SK-N-SH treated with all-trans-retinoic acid at 6 μM for 48 hours (cell line): ENCODE data around the gene YPEL2.

Experiments used
- ATAC-seq: fragments of 200-7000 bp; cut with Tn5 transposase; 3 replicates; pipeline ENCODE4 v1.9.1; 2020; ENCODE audit warnings: mild to moderate bottlenecking, moderate library complexity
- BACH2 ChIP-seq: fragments of 250-450 bp; sonication (Bioruptor Pico); IDR thresholded peaks from 2 replicates; pipeline ENCODE4 v1.9.0; 2021; ENCODE audit warnings: mild to moderate bottlenecking, borderline replicate concordance
- CREB5 ChIP-seq: fragments of 250-450 bp; sonication (Bioruptor Pico); IDR thresholded peaks from 2 replicates; pipeline ENCODE4 v1.5.1; 2020; ENCODE audit warnings: low read depth, mild to moderate bottlenecking, moderate library complexity
- CSDC2 ChIP-seq: fragments of 250-450 bp; sonication (Bioruptor Pico); IDR thresholded peaks from 2 replicates; pipeline ENCODE4 v1.5.0; 2020; ENCODE audit warnings: mild to moderate bottlenecking, moderate library complexity
- CSRNP3 ChIP-seq: fragments of 250-450 bp; sonication (Bioruptor Pico); IDR thresholded peaks from 2 replicates; pipeline ENCODE4 v1.5.1; 2021; ENCODE audit warnings: mild to moderate bottlenecking, moderate library complexity
- ESRRG ChIP-seq: fragments of 250-450 bp; sonication (Bioruptor Pico); IDR thresholded peaks from 2 replicates; pipeline ENCODE4 v1.6.1; 2021; ENCODE audit warnings: mild to moderate bottlenecking
- GLIS3 ChIP-seq: fragments of 250-450 bp; sonication (Bioruptor Pico); IDR thresholded peaks from 2 replicates; pipeline ENCODE4 v1.5.0; 2020; ENCODE audit warnings: mild to moderate bottlenecking, moderate library complexity
- ISL1 ChIP-seq: fragments of 250-450 bp; sonication (Bioruptor Pico); IDR thresholded peaks from 2 replicates; pipeline ENCODE4 v2.1.2; 2022; ENCODE audit warnings: mild to moderate bottlenecking, moderate library complexity
- OSR1 ChIP-seq: fragments of 250-450 bp; sonication (Bioruptor Pico); IDR thresholded peaks from 2 replicates; pipeline ENCODE4 v1.8.0; 2022; ENCODE audit warnings: moderate library complexity, mild to moderate bottlenecking, inconsistent platforms
- PATZ1 ChIP-seq: fragments of 250-450 bp; sonication (Bioruptor Pico); IDR thresholded peaks from 2 replicates; pipeline ENCODE4 v1.8.0; 2020; ENCODE audit warnings: mild to moderate bottlenecking, moderate library complexity, borderline replicate concordance
- POU6F1 ChIP-seq: fragments of 250-450 bp; sonication (Bioruptor Pico); IDR thresholded peaks from 2 replicates; pipeline ENCODE4 v1.8.0; 2021; ENCODE audit warnings: low read depth, mild to moderate bottlenecking, moderate library complexity, borderline replicate concordance
- PPARA ChIP-seq: fragments of 250-450 bp; sonication (Bioruptor Pico); IDR thresholded peaks from 2 replicates; pipeline ENCODE4 v1.5.0; 2020; ENCODE audit warnings: mild to moderate bottlenecking, borderline replicate concordance
- RARB ChIP-seq: fragments of 250-450 bp; sonication (Bioruptor Pico); IDR thresholded peaks from 2 replicates; pipeline ENCODE4 v1.8.0; 2021; ENCODE audit warnings: mild to moderate bottlenecking, moderate library complexity
- TCF4 ChIP-seq: fragments of 250-450 bp; sonication (Bioruptor Pico); IDR thresholded peaks from 2 replicates; pipeline ENCODE4 v1.8.0; 2021; ENCODE audit warnings: mild to moderate bottlenecking, moderate library complexity, borderline replicate concordance
- TOX ChIP-seq: fragments of 250-450 bp; sonication (Bioruptor Pico); IDR thresholded peaks from 2 replicates; pipeline ENCODE4 v1.8.0; 2021; ENCODE audit warnings: mild to moderate bottlenecking, moderate library complexity, borderline replicate concordance
- TSHZ2 ChIP-seq: fragments of 250-450 bp; sonication (Bioruptor Pico); IDR thresholded peaks from 2 replicates; pipeline ENCODE4 v1.5.0; 2020; ENCODE audit warnings: mild to moderate bottlenecking, moderate library complexity
- ZC3H10 ChIP-seq: fragments of 250-450 bp; sonication (Bioruptor Pico); IDR thresholded peaks from 2 replicates; pipeline ENCODE4 v1.5.1; 2021; ENCODE audit warnings: mild to moderate bottlenecking, moderate library complexity
- ZFP3 ChIP-seq: fragments of 250-450 bp; sonication (Bioruptor Pico); IDR thresholded peaks from 2 replicates; pipeline ENCODE4 v1.5.0; 2020; ENCODE audit warnings: mild to moderate bottlenecking, moderate library complexity
- ZFP30 ChIP-seq: fragments of 450-650 bp; formaldehyde crosslinking; IDR thresholded peaks from 2 replicates; pipeline ENCODE4 v1.5.0; 2022; ENCODE audit warnings: mild to moderate bottlenecking, moderate library complexity
- ZNF565 ChIP-seq: fragments of 450-650 bp; formaldehyde crosslinking; conservative IDR thresholded peaks from 2 replicates; pipeline ENCODE4 v1.5.0; 2020; ENCODE audit warnings: low read depth, mild to moderate bottlenecking, moderate library complexity
- ZNF70 ChIP-seq: fragments of 450-650 bp; formaldehyde crosslinking; IDR thresholded peaks from 2 replicates; pipeline ENCODE4 v1.5.0; 2020; ENCODE audit warnings: mild to moderate bottlenecking, moderate library complexity
- ZNF8 ChIP-seq: fragments of 450-650 bp; formaldehyde crosslinking; IDR thresholded peaks from 2 replicates; pipeline ENCODE4 v1.5.0; 2020; ENCODE audit warnings: mild to moderate bottlenecking, moderate library complexity

Gene YPEL2

GRCh38 chr17:59423137-59423724 is 91.8 kb downstream of the YPEL2 start:
- ATAC-seq: peak; percentile 37
- no peak for TF ChIP-seq CSRNP3 (CRISPR knock-in tag)

GRCh38 chr17:59423903-59424302 is 92.4 kb downstream of the YPEL2 start:
- ATAC-seq: no peak
- TF ChIP-seq TSHZ2 (CRISPR knock-in tag) (no peak), RARB (CRISPR knock-in tag) (no peak), ISL1 (no peak), ZFP30 (CRISPR knock-in tag) (no peak), CSDC2 (no peak), CREB5 (CRISPR knock-in tag) (no peak)

GRCh38 chr17:59424331-59424730 is 92.9 kb downstream of the YPEL2 start:
- TF ChIP-seq ZNF565 (CRISPR knock-in tag): no peak
- no peak for TF ChIP-seq ZC3H10 (CRISPR knock-in tag)
- TF ChIP-seq ZFP30 (CRISPR knock-in tag): no peak
- TF ChIP-seq, all 23 proteins: peak for 0
- no peak for ATAC-seq

- peak; percentile 29 for ATAC-seq
- TF ChIP-seq POU6F1 (CRISPR knock-in tag) (no peak), CSRNP3 (CRISPR knock-in tag) (no peak), BACH2 (CRISPR knock-in tag) (no peak), TCF4 (peak; percentile 55; the same call in 1 of the 2 replicates), ZFP30 (CRISPR knock-in tag) (no peak), GLIS3 (CRISPR knock-in tag) (no peak), RARB (CRISPR knock-in tag) (no peak), CREB5 (CRISPR knock-in tag) (no peak), PATZ1 (CRISPR knock-in tag) (no peak), ZFP3 (CRISPR knock-in tag) (no peak; the same call in 1 of the 2 replicates), ZNF70 (CRISPR knock-in tag) (no peak), OSR1 (CRISPR knock-in tag) (no peak), ZNF8 (CRISPR knock-in tag) (no peak), ZNF565 (CRISPR knock-in tag) (no peak), ESRRG (no peak), TOX (CRISPR knock-in tag) (no peak), ZC3H10 (CRISPR knock-in tag) (no peak), PPARA (no peak), CSDC2 (no peak), ISL1 (0 out of 2 replicates have a peak, but pooled peaks have one; percentile 9)
These were observed 93.9 kb downstream of the YPEL2 start for GRCh38 chr17:59425085-59425931.
